ENCODE measurements around the gene RHBDD2. TPM values are rescaled to one million over a fixed set of nuclear protein-coding genes. Genes with fewer than 3 reads are reported as not detected.

The RHBDD2 gene
- total and polyA plus RNA-seq, 9 of the 15 experiments (the other 6 are each of a cell fraction or from before 2014, with no cell fraction given) = 3.3 to 36.7 (median 17.9) TPM

DNA sequence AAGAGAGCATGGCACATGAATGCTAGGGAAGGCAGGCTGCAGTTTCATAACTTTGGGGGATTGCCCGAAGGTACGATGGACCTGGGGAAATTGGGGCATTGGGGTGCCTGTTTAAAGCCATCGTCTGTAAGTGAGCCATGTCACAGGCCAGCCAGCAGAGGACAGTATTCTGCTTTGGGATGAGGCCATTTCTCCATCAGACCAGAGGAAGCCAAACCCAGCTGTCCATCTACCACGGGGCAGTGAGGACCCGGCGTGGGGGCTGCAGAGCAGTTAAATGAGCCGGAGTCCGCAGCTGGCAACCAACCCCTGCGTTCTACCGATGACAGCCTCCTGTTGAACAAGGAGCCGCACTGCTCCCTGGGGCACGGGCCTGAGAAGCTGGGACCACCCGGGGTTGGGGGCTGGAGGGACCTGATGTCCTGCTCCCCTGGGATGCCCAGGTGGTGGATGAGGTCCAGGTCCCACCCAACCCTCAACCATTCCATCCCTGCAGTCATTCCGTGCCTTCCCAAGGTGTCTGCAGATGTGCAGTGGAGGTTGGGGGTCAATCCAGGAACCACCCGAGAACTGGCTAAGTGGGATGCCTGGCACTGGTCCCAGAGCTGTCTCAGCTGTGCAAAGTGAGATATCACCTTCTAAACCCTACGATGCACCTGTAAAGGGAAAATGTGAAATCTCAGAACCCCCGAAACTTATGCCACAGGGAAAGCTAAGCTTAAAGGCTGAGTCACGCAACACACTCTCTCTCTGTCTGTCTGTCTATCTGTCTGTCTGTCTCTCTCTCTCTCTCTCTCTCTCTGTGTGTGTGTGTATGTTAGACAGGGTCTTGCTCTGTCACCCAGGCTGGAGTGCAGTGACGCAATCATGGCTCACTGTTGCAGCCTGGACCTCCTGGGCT is 12.1 kb upstream of the RHBDD2 start (continued):
- TF ChIP-seq, protein P1, sequence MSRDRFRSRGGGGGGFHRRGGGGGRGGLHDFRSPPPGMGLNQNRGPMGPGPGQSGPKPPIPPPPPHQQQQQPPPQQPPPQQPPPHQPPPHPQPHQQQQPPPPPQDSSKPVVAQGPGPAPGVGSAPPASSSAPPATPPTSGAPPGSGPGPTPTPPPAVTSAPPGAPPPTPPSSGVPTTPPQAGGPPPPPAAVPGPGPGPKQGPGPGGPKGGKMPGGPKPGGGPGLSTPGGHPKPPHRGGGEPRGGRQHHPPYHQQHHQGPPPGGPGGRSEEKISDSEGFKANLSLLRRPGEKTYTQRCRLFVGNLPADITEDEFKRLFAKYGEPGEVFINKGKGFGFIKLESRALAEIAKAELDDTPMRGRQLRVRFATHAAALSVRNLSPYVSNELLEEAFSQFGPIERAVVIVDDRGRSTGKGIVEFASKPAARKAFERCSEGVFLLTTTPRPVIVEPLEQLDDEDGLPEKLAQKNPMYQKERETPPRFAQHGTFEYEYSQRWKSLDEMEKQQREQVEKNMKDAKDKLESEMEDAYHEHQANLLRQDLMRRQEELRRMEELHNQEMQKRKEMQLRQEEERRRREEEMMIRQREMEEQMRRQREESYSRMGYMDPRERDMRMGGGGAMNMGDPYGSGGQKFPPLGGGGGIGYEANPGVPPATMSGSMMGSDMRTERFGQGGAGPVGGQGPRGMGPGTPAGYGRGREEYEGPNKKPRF (IDR thresholded peaks at IDR 0.05; ENCODE audit: low read depth, low read length) = no peak
- no peak for TF ChIP-seq DLX4 (CRISPR knock-in tag; IDR thresholded peaks at IDR 0.05)
- TF ChIP-seq JUNB (CRISPR knock-in tag; conservative IDR thresholded peaks at IDR 0.05) = peak; percentile 29; the same call in 1 of the 2 replicates
- no peak for TF ChIP-seq E2F4 (CRISPR knock-in tag; IDR thresholded peaks at IDR 0.05; ENCODE audit: low read depth)
- TF ChIP-seq GABPB2 (CRISPR knock-in tag; conservative IDR thresholded peaks at IDR 0.05) = no peak
- peak; percentile 62; the same call in 1 of the 2 replicates for TF ChIP-seq SMARCA5 (IDR thresholded peaks at IDR 0.05)
- TF ChIP-seq MTA1 (IDR thresholded peaks at IDR 0.05; ENCODE audit: borderline replicate concordance) = peak; percentile 93
- TF ChIP-seq NR3C1 (CRISPR knock-in tag; IDR thresholded peaks at IDR 0.05) = no peak
- no peak for TF ChIP-seq PHB2 (IDR thresholded peaks at IDR 0.05; ENCODE audit: low read depth)
- no peak for TF ChIP-seq GTF2F1 (IDR thresholded peaks at IDR 0.05; ENCODE audit: low read depth, low read length)
- TF ChIP-seq SRSF7 (optimal IDR thresholded peaks at IDR 0.05; ENCODE audit: low read depth, low read length) = no peak
- TF ChIP-seq THRAP3 (IDR thresholded peaks at IDR 0.05; ENCODE audit: borderline replicate concordance) = peak; percentile 82; the same call in 1 of the 2 replicates
- TF ChIP-seq ZSCAN32 (CRISPR knock-in tag; IDR thresholded peaks at IDR 0.05) = no peak
- TF ChIP-seq HNRNPLL (IDR thresholded peaks at IDR 0.05; ENCODE audit: low read depth, low read length, poor library complexity, severe bottlenecking) = no peak
- TF ChIP-seq NELFE (IDR thresholded peaks at IDR 0.05; ENCODE audit: insufficient read depth, insufficient read length) = no peak
- peak; percentile 45; the same call in 1 of the 2 replicates for TF ChIP-seq E2F1 (CRISPR knock-in tag; IDR thresholded peaks at IDR 0.05)
- no peak for TF ChIP-seq SRSF1 (IDR thresholded peaks at IDR 0.05; ENCODE audit: low read depth, low read length)
- TF ChIP-seq MCM5 (IDR thresholded peaks at IDR 0.05; ENCODE audit: low read depth) = no peak
- no peak for TF ChIP-seq PCBP1 (IDR thresholded peaks at IDR 0.05; ENCODE audit: low read depth, low read length, poor library complexity, severe bottlenecking)
- TF ChIP-seq, protein P2, sequence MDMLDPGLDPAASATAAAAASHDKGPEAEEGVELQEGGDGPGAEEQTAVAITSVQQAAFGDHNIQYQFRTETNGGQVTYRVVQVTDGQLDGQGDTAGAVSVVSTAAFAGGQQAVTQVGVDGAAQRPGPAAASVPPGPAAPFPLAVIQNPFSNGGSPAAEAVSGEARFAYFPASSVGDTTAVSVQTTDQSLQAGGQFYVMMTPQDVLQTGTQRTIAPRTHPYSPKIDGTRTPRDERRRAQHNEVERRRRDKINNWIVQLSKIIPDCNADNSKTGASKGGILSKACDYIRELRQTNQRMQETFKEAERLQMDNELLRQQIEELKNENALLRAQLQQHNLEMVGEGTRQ (CRISPR knock-in tag; IDR thresholded peaks at IDR 0.05) = no peak
- TF ChIP-seq HSF4 (CRISPR knock-in tag; IDR thresholded peaks at IDR 0.05; ENCODE audit: borderline replicate concordance) = 0 out of 2 replicates have a peak, but pooled peaks have one; percentile 40
- no peak for TF ChIP-seq BDP1 (IDR thresholded peaks at IDR 0.05; ENCODE audit: insufficient read depth, insufficient read length)

All from K562 (cell line).